SK-N-SH (cell line): Measurements from ENCODE around the gene ATXN7L3. TPM values are rescaled to one million over a fixed set of nuclear protein-coding genes. Genes with fewer than 3 reads are reported as not detected.

Source experiments
- CTCF ChIA-PET: fragments of 300-600, 350-600 bp; formaldehyde crosslinking; extraction: SDS; loops from one replicate; lab custom pipeline; 2021; lab: Yijun Ruan, JAX
- POLR2A ChIA-PET: fragments of 350-600 bp; sonication (Branson Sonifier 250); formaldehyde crosslinking; extraction: SDS; loops from one replicate; lab custom pipeline; 2020; ENCODE audit warnings: antibody characterized with exemption, inconsistent platforms; lab: Yijun Ruan, JAX
- DNase-seq: peaks from one replicate; pipeline ENCODE4 v3.0.0; 2012
- H2AFZ ChIP-seq: fragments of 200-600 bp; sonication (generic); 2 replicates; pipeline ENCODE4 v1.8.1; 2016; ENCODE audit warnings: antibody characterized with exemption, mild to moderate bottlenecking, low read depth
- H3F3A ChIP-seq: fragments of 200-600 bp; sonication (generic); replicated peaks from 2 replicates; pipeline ENCODE3; 2016; ENCODE audit warnings: antibody characterized with exemption, mild to moderate bottlenecking; ENCODE audit not compliant: insufficient read depth
- H3K27ac ChIP-seq, 2 experiments: fragments of 200-500 bp in 1 of 2; fragments of 200-600 bp in 1 of 2; sonication (Bioruptor generic) in 1 of 2; sonication (generic), shearing (Covaris generic) in 1 of 2; 2 replicates each; pipeline versions ENCODE4 v1.5.1 to v1.6.1; 2014 to 2016; ENCODE audit warnings: low read depth in 2 of 2, inconsistent platforms in 1 of 2, low read length in 1 of 2, mild to moderate bottlenecking in 1 of 2, mixed read lengths in 1 of 2
- H3K27me3 ChIP-seq: fragments of 200-600 bp; sonication (generic), shearing (Covaris generic); 2 replicates; pipeline ENCODE4 v1.6.1; 2016; ENCODE audit warnings: mixed run types; ENCODE audit not compliant: insufficient read depth
- H3K36me3 ChIP-seq, 2 experiments: fragments of 200-500 bp in 1 of 2; fragments of 200-600 bp in 1 of 2; sonication (Bioruptor generic) in 1 of 2; sonication (generic) in 1 of 2; replicated peaks in 1 of 2; 2 replicates each; pipeline versions ENCODE3 to v1.5.1; 2014 to 2016; ENCODE audit warnings: low read length in 1 of 2, mild to moderate bottlenecking in 1 of 2; ENCODE audit not compliant: insufficient read depth in 2 of 2, control insufficient read depth in 1 of 2
- H3K4me1 ChIP-seq, 2 experiments: fragments of 200-500 bp in 1 of 2; fragments of 200-600 bp in 1 of 2; sonication (Bioruptor generic) in 1 of 2; sonication (generic), shearing (Covaris generic) in 1 of 2; 2 replicates each; pipeline versions ENCODE4 v1.5.1 to v1.6.1; 2014 to 2016; ENCODE audit warnings: low read depth in 1 of 2, low read length in 1 of 2, mixed run types in 1 of 2; ENCODE audit not compliant: insufficient read depth in 2 of 2, control insufficient read depth in 1 of 2
- H3K4me2 ChIP-seq: fragments of 200-600 bp; sonication (generic), shearing (Covaris generic); 2 replicates; pipeline ENCODE4 v1.6.1; 2017; ENCODE audit warnings: mixed run types
- H3K4me3 ChIP-seq, 2 experiments: fragments of 200-500 bp in 1 of 2; fragments of 200-600 bp in 1 of 2; sonication (Bioruptor generic) in 1 of 2; sonication (generic), shearing (Covaris generic) in 1 of 2; 2 replicates each; pipeline versions ENCODE4 v1.5.1 to v1.8.1; 2014 to 2016; ENCODE audit warnings: low read depth in 2 of 2, inconsistent platforms in 1 of 2, low read length in 1 of 2, mild to moderate bottlenecking in 1 of 2, mixed read lengths in 1 of 2, moderate library complexity in 1 of 2
- H3K79me2 ChIP-seq: fragments of 200-600 bp; sonication (generic); 2 replicates; pipeline ENCODE4 v1.8.1; 2017; ENCODE audit warnings: mild to moderate bottlenecking; ENCODE audit not compliant: insufficient read depth
- H3K9ac ChIP-seq: fragments of 200-600 bp; sonication (generic); 2 replicates; pipeline ENCODE4 v1.6.1; 2017; ENCODE audit warnings: mixed run types
- H3K9me2 ChIP-seq: fragments of 200-600 bp; sonication (generic); 2 replicates; pipeline ENCODE4 v1.6.1; 2017; ENCODE audit warnings: mixed run types
- H3K9me3 ChIP-seq: fragments of 200-600 bp; sonication (generic); 2 replicates; pipeline ENCODE4 v1.6.1; 2017; ENCODE audit warnings: mixed run types, mild to moderate bottlenecking, moderate library complexity
- H4K20me1 ChIP-seq: fragments of 200-600 bp; sonication (generic); 2 replicates; pipeline ENCODE4 v1.6.1; 2017; ENCODE audit warnings: mild to moderate bottlenecking, mixed run types; ENCODE audit not compliant: insufficient read depth
- CHD2 ChIP-seq: fragments of 150-350 bp; IDR thresholded peaks from 2 replicates; pipeline ENCODE4 v1.6.1; 2018; ENCODE audit warnings: low read length; ENCODE audit not compliant: partially characterized antibody
- FOSL2 ChIP-seq: IDR thresholded peaks from 2 replicates; pipeline ENCODE4 v1.4.0; 2012; ENCODE audit warnings: low read depth, mild to moderate bottlenecking, moderate library complexity, borderline replicate concordance
- GABPA ChIP-seq: IDR thresholded peaks from 2 replicates; pipeline ENCODE4 v1.4.0; 2012; ENCODE audit warnings: low read depth, mild to moderate bottlenecking
- GATA2 ChIP-seq: sonication (generic); formaldehyde crosslinking; IDR thresholded peaks from 2 replicates; pipeline ENCODE4 v1.5.0; 2020; ENCODE audit warnings: mild to moderate bottlenecking, missing genetic modification reagents
- MAX ChIP-seq: IDR thresholded peaks from 2 replicates; pipeline ENCODE4 v1.4.0; 2012; ENCODE audit warnings: low read depth
- MEF2A ChIP-seq: IDR thresholded peaks from 2 replicates; pipeline ENCODE4 v1.4.0; 2012; ENCODE audit warnings: low read depth, borderline replicate concordance
- MXI1 ChIP-seq: IDR thresholded peaks from 2 replicates; pipeline ENCODE4 v1.6.1; 2012; ENCODE audit warnings: mild to moderate bottlenecking, low read depth, low read length, improper control_type of control experiment
- NFIC ChIP-seq: IDR thresholded peaks from 2 replicates; pipeline ENCODE4 v1.4.0; 2012; ENCODE audit warnings: borderline replicate concordance
- NRF1 ChIP-seq: IDR thresholded peaks from 2 replicates; pipeline ENCODE4 v1.6.1; 2012; ENCODE audit warnings: low read depth, mild to moderate bottlenecking, low read length
- POLR2AphosphoS5 ChIP-seq: IDR thresholded peaks from 2 replicates; pipeline ENCODE4 v1.6.1; 2012; ENCODE audit warnings: low read depth, low read length
- REST ChIP-seq: IDR thresholded peaks from 2 replicates; pipeline ENCODE4 v1.6.1; 2012; ENCODE audit warnings: mild to moderate bottlenecking, low read depth, low read length, moderate library complexity
- SIN3A ChIP-seq: IDR thresholded peaks from 2 replicates; pipeline ENCODE4 v1.6.1; 2012; ENCODE audit warnings: low read depth, mild to moderate bottlenecking, low read length, moderate library complexity, borderline replicate concordance
- SMC3 ChIP-seq: IDR thresholded peaks from 2 replicates; pipeline ENCODE4 v1.6.1; 2012; ENCODE audit warnings: low read depth, low read length, improper control_type of control experiment
- TAF1 ChIP-seq: IDR thresholded peaks from 2 replicates; pipeline ENCODE4 v1.6.1; 2012; ENCODE audit warnings: low read depth, mild to moderate bottlenecking, low read length, moderate library complexity, borderline replicate concordance
- ZBTB33 ChIP-seq: IDR thresholded peaks from 2 replicates; pipeline ENCODE4 v1.4.0; 2012; ENCODE audit warnings: low read depth, borderline replicate concordance
- WGBS: methylation state at CpG from one replicate; pipeline ENCODE4 v1.1.6; 2017; ENCODE audit warnings: low lambda C conversion rate; 5-methylcytosine and 5-hydroxymethylcytosine counted together
- polyA plus RNA-seq, 3 experiments: library from polyadenylated mRNA; depleted of rRNA; stranded (reverse); fragments of >200 nt; gene quantifications; 2 replicates each; pipeline ENCODE4 v1.2.3, GENCODE V29; 2012
- TF ChIP-seq, protein P1 (sequence below): IDR thresholded peaks from 2 replicates; pipeline ENCODE4; 2012
- TF ChIP-seq, protein P2 (sequence below): fragments of 150-350 bp; IDR thresholded peaks from 2 replicates; pipeline ENCODE4 v1.6.1; 2016; ENCODE audit warnings: mild to moderate bottlenecking, low read depth, low read length

ATXN7L3 gene, protein sequence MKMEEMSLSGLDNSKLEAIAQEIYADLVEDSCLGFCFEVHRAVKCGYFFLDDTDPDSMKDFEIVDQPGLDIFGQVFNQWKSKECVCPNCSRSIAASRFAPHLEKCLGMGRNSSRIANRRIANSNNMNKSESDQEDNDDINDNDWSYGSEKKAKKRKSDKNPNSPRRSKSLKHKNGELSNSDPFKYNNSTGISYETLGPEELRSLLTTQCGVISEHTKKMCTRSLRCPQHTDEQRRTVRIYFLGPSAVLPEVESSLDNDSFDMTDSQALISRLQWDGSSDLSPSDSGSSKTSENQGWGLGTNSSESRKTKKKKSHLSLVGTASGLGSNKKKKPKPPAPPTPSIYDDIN
- 47.7 and 57.9 TPM in 2 replicates for polyA plus RNA-seq (2012; rRNA removed)
- 40.2 and 42.2 TPM in 2 replicates for polyA plus RNA-seq (2012; cell fraction: cytosol; rRNA removed)
- 140 and 171 TPM in 2 replicates for polyA plus RNA-seq (2012; cell fraction: nucleus; rRNA removed)

GRCh38 chr17:44199553-44200477, at the start of gene ATXN7L3:
Gene ATXN7L3 (minus strand): TSS chr17:44199884. CDS start chr17:44198070, 1,814 bp downstream.
- ChIA-PET CTCF (interaction anchor here (0.5 to 6.6 kb wide), 5 partner anchors 10 to 131 kb away, joined by 3 to 61 read pairs (median 16); partner anchors contain the start of gene UBTF), POLR2A (interaction anchor here (0.9 to 1.6 kb wide), 5 partner anchors 13 to 110 kb away, joined by 3 to 7 read pairs (median 3); partner anchors contain the start of genes RUNDC3A, TMUB2 and UBTF)
- TF ChIP-seq, protein P1, sequence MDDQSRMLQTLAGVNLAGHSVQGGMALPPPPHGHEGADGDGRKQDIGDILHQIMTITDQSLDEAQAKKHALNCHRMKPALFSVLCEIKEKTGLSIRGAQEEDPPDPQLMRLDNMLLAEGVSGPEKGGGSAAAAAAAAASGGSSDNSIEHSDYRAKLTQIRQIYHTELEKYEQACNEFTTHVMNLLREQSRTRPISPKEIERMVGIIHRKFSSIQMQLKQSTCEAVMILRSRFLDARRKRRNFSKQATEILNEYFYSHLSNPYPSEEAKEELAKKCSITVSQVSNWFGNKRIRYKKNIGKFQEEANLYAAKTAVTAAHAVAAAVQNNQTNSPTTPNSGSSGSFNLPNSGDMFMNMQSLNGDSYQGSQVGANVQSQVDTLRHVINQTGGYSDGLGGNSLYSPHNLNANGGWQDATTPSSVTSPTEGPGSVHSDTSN: 0 out of 2 replicates have a peak, but pooled peaks have one; percentile 7
- TF ChIP-seq SMC3 (no peak), CHD2 (peak; percentile 70), TAF1 (peak; percentile 60; the same call in 1 of the 2 replicates), NRF1 (peak; percentile 48), NFIC (no peak; the same call in 1 of the 2 replicates), POLR2AphosphoS5 (peak; percentile 30; the same call in 1 of the 2 replicates), MEF2A (no peak), SIN3A (0 out of 2 replicates have a peak, but pooled peaks have one; percentile 16), GATA2 (no peak), MAX (peak; percentile 48; the same call in 1 of the 2 replicates), GABPA (peak; percentile 64; the same call in 1 of the 2 replicates), MXI1 (0 out of 2 replicates have a peak, but pooled peaks have one; percentile 34), ZBTB33 (no peak), REST (no peak), FOSL2 (no peak)
- TF ChIP-seq, protein P2, sequence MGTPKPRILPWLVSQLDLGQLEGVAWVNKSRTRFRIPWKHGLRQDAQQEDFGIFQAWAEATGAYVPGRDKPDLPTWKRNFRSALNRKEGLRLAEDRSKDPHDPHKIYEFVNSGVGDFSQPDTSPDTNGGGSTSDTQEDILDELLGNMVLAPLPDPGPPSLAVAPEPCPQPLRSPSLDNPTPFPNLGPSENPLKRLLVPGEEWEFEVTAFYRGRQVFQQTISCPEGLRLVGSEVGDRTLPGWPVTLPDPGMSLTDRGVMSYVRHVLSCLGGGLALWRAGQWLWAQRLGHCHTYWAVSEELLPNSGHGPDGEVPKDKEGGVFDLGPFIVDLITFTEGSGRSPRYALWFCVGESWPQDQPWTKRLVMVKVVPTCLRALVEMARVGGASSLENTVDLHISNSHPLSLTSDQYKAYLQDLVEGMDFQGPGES: peak; percentile 43; the same call in 1 of the 2 replicates
- Histone ChIP-seq H3K27ac (peak within 1 kb of the TSS; percentile 85 to 96), H3K9ac (peak within 1 kb of the TSS; percentile 96), H3F3A (peaks cover 10% of the 10 kb centered on the region), H3K36me3 (peaks cover 23 to 26% of the 10 kb centered on the region in 2 experiments), H3K4me2 (peak within 1 kb of the TSS; percentile 95), H3K9me2 (no peaks in the 10 kb centered on the region), H3K79me2 (peaks cover 39% of the 10 kb centered on the region), H2AFZ (peak within 1 kb of the TSS; percentile 82), H4K20me1 (no peaks in the 10 kb centered on the region), H3K4me1 (peaks cover 16 to 30% of the 10 kb centered on the region in 2 experiments), H3K4me3 (peak within 1 kb of the TSS; percentile 79 to 83), H3K27me3 (no peaks in the 10 kb centered on the region), H3K9me3 (no peaks in the 10 kb centered on the region)
- DNase-seq: peak; percentile 99
- WGBS: under 1% methylated on average over 44 of the region's 126 CpGs
